ENCODE data around the gene P2RY6. TPM values are rescaled to one million over a fixed set of nuclear protein-coding genes. Genes with fewer than 3 reads are reported as not detected.
"Not testable (repeated sequence)": the region's sequence is repeated elsewhere in the genome, so short reads cannot be mapped to it uniquely, and the experiment has no call there.

The P2RY6 gene
- total RNA-seq = under 1 TPM in 1 of 2 experiments, not detected in 1; 0.44 TPM

- no peak within 1 kb of the TSS for H3K27ac Mint-ChIP-seq
- ATAC-seq (ENCODE audit: low read depth) = no peak
Observed at GRCh38 chr11:73271936-73272679, at the start of gene P2RY6. P2RY6 (plus strand) TSS chr11:73272338; CDS start chr11:73296519, 24,181 bp downstream.

GRCh38 chr11:73223998-73224730 is 48.0 kb upstream of the P2RY6 start:
- POLR2A ChIA-PET = no interaction called here
- DNase-seq (peak; percentile 31), ATAC-seq (ENCODE audit: low read depth) (peak; percentile 18)
- Mint-ChIP-seq H3K9me3 (no peaks in the 10 kb centered on the region), H3K4me3 (no peak overlapping the region), H3K4me1 (peaks cover 11% of the 10 kb centered on the region), H3K36me3 (no peaks in the 10 kb centered on the region), H3K27me3 (peaks cover 34% of the 10 kb centered on the region), H3K27ac (no peak overlapping the region)

More at GRCh38 chr11:73271936-73272679, at the start of gene P2RY6:
- DNase-seq = no peak
- POLR2A ChIA-PET = no interaction called here
- H3K4me3 Mint-ChIP-seq = no peak within 1 kb of the TSS
- H3K36me3 Mint-ChIP-seq = no peaks in the 10 kb centered on the region
- no peaks in the 10 kb centered on the region for H3K4me1 Mint-ChIP-seq
- H3K27me3 Mint-ChIP-seq = peaks cover 14% of the 10 kb centered on the region
- H3K9me3 Mint-ChIP-seq = no peaks in the 10 kb centered on the region

GRCh38 chr11:73225001-73225686 is 47.0 kb upstream of the P2RY6 start:
- Mint-ChIP-seq H3K27ac (no peak overlapping the region), H3K9me3 (no peaks in the 10 kb centered on the region), H3K27me3 (peaks cover 25% of the 10 kb centered on the region), H3K4me1 (peaks cover 11% of the 10 kb centered on the region), H3K36me3 (no peaks in the 10 kb centered on the region), H3K4me3 (no peak overlapping the region)
- DNase-seq (peak; percentile 19), ATAC-seq (ENCODE audit: low read depth) (no peak)
- POLR2A ChIA-PET = no interaction called here

GRCh38 chr11:73225851-73226250 is 46.3 kb upstream of the P2RY6 start:
- H3K36me3 Mint-ChIP-seq = no peaks in the 10 kb centered on the region
- ATAC-seq (ENCODE audit: low read depth) = no peak
- peaks cover 22% of the 10 kb centered on the region for H3K27me3 Mint-ChIP-seq
- DNase-seq = no peak
- H3K4me3 Mint-ChIP-seq = no peak overlapping the region
- no peak overlapping the region for H3K27ac Mint-ChIP-seq
- peaks cover 11% of the 10 kb centered on the region for H3K4me1 Mint-ChIP-seq
- POLR2A ChIA-PET = no interaction called here
- H3K9me3 Mint-ChIP-seq = no peaks in the 10 kb centered on the region

- no peak for ATAC-seq (ENCODE audit: low read depth)
Observed at GRCh38 chr11:73226297-73227006, 45.7 kb upstream of the P2RY6 start.

GRCh38 chr11:73227571-73228211 is 44.4 kb upstream of the P2RY6 start:
- no peaks in the 10 kb centered on the region for H3K36me3 Mint-ChIP-seq
- DNase-seq (no peak), ATAC-seq (ENCODE audit: low read depth) (no peak)
- no peak overlapping the region for H3K27ac Mint-ChIP-seq
- H3K27me3 Mint-ChIP-seq = peaks cover 16% of the 10 kb centered on the region
- H3K4me3 Mint-ChIP-seq = no peak overlapping the region
- POLR2A ChIA-PET = no interaction called here
- H3K9me3 Mint-ChIP-seq = no peaks in the 10 kb centered on the region
- H3K4me1 Mint-ChIP-seq = peaks cover 11% of the 10 kb centered on the region

More at GRCh38 chr11:73226297-73227006, 45.7 kb upstream of the P2RY6 start:
- no peaks in the 10 kb centered on the region for H3K36me3 Mint-ChIP-seq
- POLR2A ChIA-PET = no interaction called here
- no peak overlapping the region for H3K4me3 Mint-ChIP-seq
- DNase-seq = no peak
- peaks cover 22% of the 10 kb centered on the region for H3K27me3 Mint-ChIP-seq
- no peak overlapping the region for H3K27ac Mint-ChIP-seq
- H3K4me1 Mint-ChIP-seq = peaks cover 11% of the 10 kb centered on the region
- no peaks in the 10 kb centered on the region for H3K9me3 Mint-ChIP-seq

GRCh38 chr11:73228268-73229134 is 43.6 kb upstream of the P2RY6 start:
- ATAC-seq (ENCODE audit: low read depth) = no peak
- Mint-ChIP-seq H3K4me1 (peaks cover 11% of the 10 kb centered on the region), H3K27ac (no peak overlapping the region), H3K27me3 (peaks cover 14% of the 10 kb centered on the region), H3K36me3 (no peaks in the 10 kb centered on the region), H3K4me3 (no peak overlapping the region), H3K9me3 (no peaks in the 10 kb centered on the region)
- POLR2A ChIA-PET = no interaction called here
- peak; percentile 13 for DNase-seq

GRCh38 chr11:73229321-73229895 is 42.7 kb upstream of the P2RY6 start:
- no peak overlapping the region for H3K27ac Mint-ChIP-seq
- no peaks in the 10 kb centered on the region for H3K9me3 Mint-ChIP-seq
- H3K36me3 Mint-ChIP-seq = no peaks in the 10 kb centered on the region
- H3K4me1 Mint-ChIP-seq = peaks cover 5% of the 10 kb centered on the region
- H3K4me3 Mint-ChIP-seq = no peak overlapping the region
- ATAC-seq (ENCODE audit: low read depth) (no peak), DNase-seq (peak; percentile 20)
- H3K27me3 Mint-ChIP-seq = peaks cover 10% of the 10 kb centered on the region
- POLR2A ChIA-PET = no interaction called here

GRCh38 chr11:73229896-73230875 is 42.0 kb upstream of the P2RY6 start:
- H3K27ac Mint-ChIP-seq = no peak overlapping the region
- H3K36me3 Mint-ChIP-seq = no peaks in the 10 kb centered on the region
- DNase-seq (no peak), ATAC-seq (ENCODE audit: low read depth) (no peak)
- no peaks in the 10 kb centered on the region for H3K4me1 Mint-ChIP-seq
- no peak overlapping the region for H3K4me3 Mint-ChIP-seq
- no peaks in the 10 kb centered on the region for H3K9me3 Mint-ChIP-seq
- peaks cover 7% of the 10 kb centered on the region for H3K27me3 Mint-ChIP-seq
- POLR2A ChIA-PET = no interaction called here

- POLR2A ChIA-PET = no interaction called here
- H3K4me1 Mint-ChIP-seq = no peaks in the 10 kb centered on the region
- no peaks in the 10 kb centered on the region for H3K27me3 Mint-ChIP-seq
- no peak overlapping the region for H3K27ac Mint-ChIP-seq
- no peaks in the 10 kb centered on the region for H3K36me3 Mint-ChIP-seq
- peak; percentile 19 for DNase-seq
- H3K9me3 Mint-ChIP-seq = no peaks in the 10 kb centered on the region
- H3K4me3 Mint-ChIP-seq = no peak overlapping the region
- ATAC-seq (ENCODE audit: low read depth) = no peak
Observed at GRCh38 chr11:73230931-73231330, 41.2 kb upstream of the P2RY6 start.

GRCh38 chr11:73232487-73232886 is 39.7 kb upstream of the P2RY6 start:
- DNase-seq; H3K9me3 Mint-ChIP-seq; POLR2A ChIA-PET; ATAC-seq (ENCODE audit: low read depth); H3K4me1 Mint-ChIP-seq; H3K4me3 Mint-ChIP-seq; H3K27me3 Mint-ChIP-seq; H3K36me3 Mint-ChIP-seq; H3K27ac Mint-ChIP-seq: not testable (repeated sequence)
